Body of pancreas (tissue), 4 donors: ENCODE data around the gene DAZAP1. TPM values are rescaled to one million over a fixed set of nuclear protein-coding genes. Genes with fewer than 3 reads are reported as not detected.

Experiments used
- ATAC-seq: fragments of 150-250 bp; one replicate; pipeline ENCODE4 v1.9.1; 2016
- DNase-seq, 4 donors: peaks; one replicate each; pipeline ENCODE4 v3.0.0-alpha.2; 2019
- H3K27ac ChIP-seq, 4 donors: fragments of 200-600 bp; sonication (generic); 1 replicate in 3 of 4; 2 replicates in 1 of 4; pipeline versions ENCODE4 v1.5.1 to v1.6.1; 2016 to 2019; ENCODE audit warnings: mild to moderate bottlenecking in 1 of 4, mixed read lengths in 1 of 4, moderate library complexity in 1 of 4
- H3K27me3 ChIP-seq, 2 donors: fragments of 200-600 bp; sonication (generic); one replicate each; pipeline ENCODE4 v1.6.0; 2016; ENCODE audit warnings: mild to moderate bottlenecking in 1 of 2
- H3K36me3 ChIP-seq, 2 donors: fragments of 200-600 bp; sonication (generic); replicated peaks in 1 of 2; 2 replicates each; pipeline ENCODE4 v1.5.1; 2016; ENCODE audit warnings: low read depth in 2 of 2; ENCODE audit not compliant: insufficient read depth in 1 of 2
- H3K4me1 ChIP-seq: fragments of 200-600 bp; sonication (generic); one replicate; pipeline ENCODE4 v1.6.0; 2016
- H3K4me3 ChIP-seq, 2 donors: fragments of 200-600 bp; sonication (generic); 1 replicate in 1 of 2; 2 replicates in 1 of 2; pipeline ENCODE4 v1.5.1; 2016 to 2019
- H3K9me3 ChIP-seq, 3 donors: fragments of 200-600 bp; sonication (generic); 1 replicate in 2 of 3; 2 replicates in 1 of 3; pipeline ENCODE4 v1.5.1; 2016
- CTCF ChIP-seq, 7 experiments: fragments of 450-650 bp in 4 of 7; fragments of 200-600 bp in 3 of 7; sonication (generic) in 3 of 7; IDR thresholded peaks; one replicate each; pipeline ENCODE4 v1.5.1; 2016 to 2019; ENCODE audit warnings: antibody characterized with exemption in 7 of 7
- POLR2A ChIP-seq, 3 donors: fragments of 450-650 bp; IDR thresholded peaks; one replicate each; pipeline ENCODE4 v1.6.1; 2016; ENCODE audit warnings: antibody characterized with exemption in 3 of 3, mild to moderate bottlenecking in 2 of 3
- WGBS, 2 donors: methylation state at CpG; one replicate each; pipeline ENCODE4 v1.1.5; 2017; 5-methylcytosine and 5-hydroxymethylcytosine counted together
- intact Hi-C: fragments of 100-400 bp; cut with DNase I; formaldehyde crosslinking; loops from one replicate; pipeline ENCODE4 v1.15.1; 2023
- total RNA-seq, 2 donors: library from RNA; depleted of rRNA; stranded (reverse); fragments of >200 nt; gene quantifications; one replicate each; pipeline ENCODE4 v1.1.0, GENCODE V29; 2016

The DAZAP1 gene
- total RNA-seq, 2 donors from 2014 or later: 25.4 to 63.3 TPM

- no peak overlapping the region for H3K4me3 ChIP-seq
- no peak for ATAC-seq
Observed at GRCh38 chr19:1377965-1378785, 29.2 kb upstream of the DAZAP1 start.

GRCh38 chr19:1379126-1379905 is 28.1 kb upstream of the DAZAP1 start:
- Histone ChIP-seq H3K27ac (no peak overlapping the region), H3K4me3 (no peak overlapping the region), H3K4me1 (peaks cover 6% of the 10 kb centered on the region), H3K9me3 (no peaks in the 10 kb centered on the region), H3K36me3 (no peaks in the 10 kb centered on the region), H3K27me3 (no peaks in the 10 kb centered on the region)
- intact Hi-C loops: no loop called here
- WGBS, 2 donors: 75 to 90% methylated on average over 2 to 23 of the region's 27 CpGs
- DNase-seq (no peak), ATAC-seq (no peak)
- TF ChIP-seq POLR2A (IDR thresholded peaks at IDR 0.05) (no peak), CTCF (IDR thresholded peaks at IDR 0.05) (no peak)

More at GRCh38 chr19:1377965-1378785, 29.2 kb upstream of the DAZAP1 start:
- Histone ChIP-seq H3K27ac (no peak overlapping the region), H3K36me3 (no peaks in the 10 kb centered on the region), H3K4me1 (peaks cover 15% of the 10 kb centered on the region), H3K27me3 (no peaks in the 10 kb centered on the region), H3K9me3 (no peaks in the 10 kb centered on the region)
- no peak for DNase-seq
- WGBS, 2 donors: 62 to 81% methylated on average over 12 to 31 of the region's 33 CpGs
- TF ChIP-seq POLR2A (IDR thresholded peaks at IDR 0.05) (no peak), CTCF (IDR thresholded peaks at IDR 0.05) (no peak)
- intact Hi-C loops: no loop called here

GRCh38 chr19:1379961-1380489 is 27.4 kb upstream of the DAZAP1 start:
- DNase-seq (no peak), ATAC-seq (no peak)
- intact Hi-C loops: no loop called here
- Histone ChIP-seq H3K4me1 (peaks cover 10% of the 10 kb centered on the region), H3K27ac (no peak overlapping the region), H3K4me3 (no peak overlapping the region), H3K27me3 (no peaks in the 10 kb centered on the region), H3K9me3 (no peaks in the 10 kb centered on the region), H3K36me3 (no peaks in the 10 kb centered on the region)
- TF ChIP-seq POLR2A (IDR thresholded peaks at IDR 0.05) (no peak), CTCF (IDR thresholded peaks at IDR 0.05) (no peak)
- WGBS, 2 donors: 50 to 60% methylated on average over 5 to 12 of the region's 12 CpGs

- 60 to 73% methylated on average over 3 of the region's 3 CpGs for WGBS, 2 donors
- intact Hi-C loops: no loop called here
Observed at GRCh38 chr19:1382250-1382649, 25.1 kb upstream of the DAZAP1 start.

More at GRCh38 chr19:1382250-1382649, 25.1 kb upstream of the DAZAP1 start:
- Histone ChIP-seq H3K36me3 (no peaks in the 10 kb centered on the region), H3K27ac (no peak overlapping the region), H3K4me1 (peaks cover 32% of the 10 kb centered on the region), H3K4me3 (no peak overlapping the region), H3K27me3 (no peaks in the 10 kb centered on the region), H3K9me3 (no peaks in the 10 kb centered on the region)
- no peak for ATAC-seq
- TF ChIP-seq POLR2A (IDR thresholded peaks at IDR 0.05) (no peak), CTCF (IDR thresholded peaks at IDR 0.05) (no peak)
- no peak for DNase-seq
